A673 (cell line): ENCODE results near the gene REG4. TPM values are rescaled to one million over a fixed set of nuclear protein-coding genes. Genes with fewer than 3 reads are reported as not detected.

Source experiments
- BruUV-seq: library from RNA; stranded (reverse); fragments of 400-500 nt; replicated peaks from 2 replicates; lab custom pipeline; 2021; lab: Mats Ljungman, UMichigan
- CTCF ChIA-PET: fragments of 300-600 bp; sonication (Branson Sonifier 250); formaldehyde crosslinking; loops from one replicate; lab custom pipeline; 2022; ENCODE audit warnings: antibody characterized with exemption; lab: Charles Lee
- POLR2A ChIA-PET: fragments of 300-600 bp; sonication (Branson Sonifier 250); formaldehyde crosslinking; loops from one replicate; lab custom pipeline; 2022; ENCODE audit warnings: antibody characterized with exemption; ENCODE audit not compliant: low non-redundant PET; lab: Charles Lee
- DNase-seq: peaks from one replicate; pipeline ENCODE4 v3.0.0-alpha.2; 2015; ENCODE audit warnings: low spot score
- H3K27ac ChIP-seq: fragments of 200-600 bp; sonication (generic); 2 replicates; pipeline ENCODE4 v1.5.1; 2016; ENCODE audit warnings: mixed run types, low read depth, mild to moderate bottlenecking, mixed read lengths, antibody characterized with exemption, low read length; ENCODE audit not compliant: poor library complexity, severe bottlenecking
- H3K27me3 ChIP-seq: fragments of 200-600 bp; sonication (generic); replicated peaks from 2 replicates; pipeline ENCODE4 v1.6.1; 2017; ENCODE audit warnings: mixed run types, low read depth, mild to moderate bottlenecking, mixed read lengths, antibody characterized with exemption, low read length; ENCODE audit not compliant: insufficient read depth, poor library complexity
- H3K36me3 ChIP-seq: fragments of 200-600 bp; sonication (generic); 2 replicates; pipeline ENCODE4 v1.6.1; 2016; ENCODE audit warnings: mixed run types, mild to moderate bottlenecking, mixed read lengths, antibody characterized with exemption, low read length; ENCODE audit not compliant: insufficient read depth, poor library complexity, severe bottlenecking
- H3K4me1 ChIP-seq: fragments of 200-600 bp; sonication (generic); 2 replicates; pipeline ENCODE4 v1.6.1; 2017; ENCODE audit warnings: mixed run types, mild to moderate bottlenecking, mixed read lengths, antibody characterized with exemption, low read length; ENCODE audit not compliant: insufficient read depth, poor library complexity, severe bottlenecking
- H3K4me3 ChIP-seq: fragments of 200-600 bp; sonication (generic); 2 replicates; pipeline ENCODE4 v1.5.1; 2016; ENCODE audit warnings: low read depth, mixed run types, mild to moderate bottlenecking, mixed read lengths, low read length; ENCODE audit not compliant: poor library complexity, severe bottlenecking
- H3K9me3 ChIP-seq: fragments of 200-600 bp; sonication (generic); 2 replicates; pipeline ENCODE4 v1.6.1; 2016; ENCODE audit warnings: mixed run types, low read depth, mild to moderate bottlenecking, mixed read lengths, antibody characterized with exemption, low read length; ENCODE audit not compliant: poor library complexity, severe bottlenecking
- EZH2 ChIP-seq: fragments of 200-600 bp; sonication (generic); IDR thresholded peaks from 2 replicates; pipeline ENCODE4 v1.6.1; 2017; ENCODE audit warnings: borderline replicate concordance, low read depth, mild to moderate bottlenecking, mixed read lengths, antibody characterized with exemption, low read length; ENCODE audit not compliant: poor library complexity, severe bottlenecking
- intact Hi-C: fragments of 100-400 bp; cut with micrococcal nuclease; formaldehyde crosslinking; loops from one replicate; pipeline ENCODE4 v1.10.0; 2022; ENCODE audit not compliant: unreplicated experiment
- total RNA-seq: library from RNA; stranded (reverse); gene quantifications from 2 replicates; pipeline ENCODE4 v1.2.3, GENCODE V29; 2021
- TF ChIP-seq, protein P1 (sequence below): fragments of 300-800, 200-600 bp; sonication (generic); conservative IDR thresholded peaks from 2 replicates; pipeline ENCODE4 v1.5.1; 2017; ENCODE audit warnings: low read depth, mild to moderate bottlenecking, antibody characterized with exemption, low read length, moderate library complexity, mixed read lengths

REG4 gene
- total RNA-seq, 1 experiment from 2014 or later = not detected

DNA sequence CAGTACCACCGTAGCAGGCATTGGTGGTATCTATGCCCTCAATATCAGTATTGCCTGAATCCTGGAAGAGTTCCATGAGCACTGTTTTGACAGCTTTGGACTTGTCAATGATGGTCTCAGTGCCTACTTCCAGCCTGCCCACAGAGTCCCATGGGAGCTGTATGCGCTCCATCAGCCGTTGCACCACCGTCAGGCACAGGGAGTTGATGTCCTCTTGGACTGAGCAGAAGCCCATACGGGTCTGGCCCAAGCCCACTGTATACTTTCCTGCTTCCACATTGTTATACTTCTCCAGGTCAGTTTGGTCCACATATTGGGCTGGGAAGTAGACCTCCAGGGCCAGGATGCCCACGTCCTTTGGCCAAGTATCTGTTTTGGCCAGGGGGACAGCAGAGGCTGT is 47.0 kb downstream of the REG4 start:
- no TSS peak for BruUV-seq
- Histone ChIP-seq H3K4me3 (no peak overlapping the region), H3K9me3 (no peaks in the 10 kb centered on the region), H3K27ac (no peak overlapping the region), H3K4me1 (peaks cover 32% of the 10 kb centered on the region), H3K27me3 (no peaks in the 10 kb centered on the region), H3K36me3 (no peaks in the 10 kb centered on the region)
- no peak for DNase-seq
- intact Hi-C loops = no loop called here
- POLR2A ChIA-PET = no interaction called here
- TF ChIP-seq, protein P1, sequence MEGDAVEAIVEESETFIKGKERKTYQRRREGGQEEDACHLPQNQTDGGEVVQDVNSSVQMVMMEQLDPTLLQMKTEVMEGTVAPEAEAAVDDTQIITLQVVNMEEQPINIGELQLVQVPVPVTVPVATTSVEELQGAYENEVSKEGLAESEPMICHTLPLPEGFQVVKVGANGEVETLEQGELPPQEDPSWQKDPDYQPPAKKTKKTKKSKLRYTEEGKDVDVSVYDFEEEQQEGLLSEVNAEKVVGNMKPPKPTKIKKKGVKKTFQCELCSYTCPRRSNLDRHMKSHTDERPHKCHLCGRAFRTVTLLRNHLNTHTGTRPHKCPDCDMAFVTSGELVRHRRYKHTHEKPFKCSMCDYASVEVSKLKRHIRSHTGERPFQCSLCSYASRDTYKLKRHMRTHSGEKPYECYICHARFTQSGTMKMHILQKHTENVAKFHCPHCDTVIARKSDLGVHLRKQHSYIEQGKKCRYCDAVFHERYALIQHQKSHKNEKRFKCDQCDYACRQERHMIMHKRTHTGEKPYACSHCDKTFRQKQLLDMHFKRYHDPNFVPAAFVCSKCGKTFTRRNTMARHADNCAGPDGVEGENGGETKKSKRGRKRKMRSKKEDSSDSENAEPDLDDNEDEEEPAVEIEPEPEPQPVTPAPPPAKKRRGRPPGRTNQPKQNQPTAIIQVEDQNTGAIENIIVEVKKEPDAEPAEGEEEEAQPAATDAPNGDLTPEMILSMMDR = no peak
- no peak for TF ChIP-seq EZH2
- CTCF ChIA-PET = no interaction called here

DNA sequence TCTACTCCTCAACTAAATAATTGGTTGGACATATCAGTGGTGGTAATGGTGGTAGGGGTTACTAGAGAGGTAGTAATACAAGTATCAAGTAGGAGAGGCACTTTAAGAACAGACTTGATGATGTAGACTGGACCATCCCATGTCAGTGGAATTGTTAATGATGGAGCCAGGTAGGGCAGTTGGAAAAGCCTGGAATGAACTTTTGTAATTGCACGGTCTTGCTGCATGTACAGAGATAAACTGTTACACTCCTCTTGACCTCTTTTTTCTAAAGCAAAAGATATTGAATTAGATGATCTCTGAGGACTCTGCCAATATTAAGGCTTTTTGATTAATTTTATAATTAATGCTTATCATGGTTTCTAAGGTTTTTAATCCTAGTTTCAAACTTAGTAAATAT is 48.3 kb downstream of the REG4 start:
- intact Hi-C loops = no loop called here
- Histone ChIP-seq H3K4me1 (peaks cover 20% of the 10 kb centered on the region), H3K36me3 (no peaks in the 10 kb centered on the region), H3K27ac (no peak overlapping the region), H3K9me3 (no peaks in the 10 kb centered on the region), H3K4me3 (no peak overlapping the region), H3K27me3 (no peaks in the 10 kb centered on the region)
- ChIA-PET CTCF (no interaction called here), POLR2A (no interaction called here)
- no TSS peak for BruUV-seq
- TF ChIP-seq EZH2 = no peak
- TF ChIP-seq, protein P1 = no peak
- no peak for DNase-seq

DNA sequence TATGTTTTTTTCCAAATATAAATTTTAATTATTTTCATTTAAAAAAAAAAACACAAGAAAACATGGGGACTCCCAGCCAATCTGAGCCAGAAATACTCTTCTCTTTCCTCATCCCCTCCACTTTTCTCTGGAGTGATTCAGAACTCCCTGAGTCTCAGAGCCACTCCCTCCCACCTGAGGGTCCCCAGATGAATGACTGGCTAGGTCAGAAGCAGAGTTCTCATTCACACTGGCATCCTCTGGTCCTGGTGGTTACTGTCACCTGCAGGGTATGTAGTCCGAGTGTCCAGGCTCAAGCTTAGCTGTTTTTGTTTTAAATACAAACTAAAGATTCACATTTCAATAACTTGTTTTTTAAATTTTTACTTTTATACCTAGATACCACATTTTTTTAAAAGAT is 48.9 kb downstream of the REG4 start:
- no peak for DNase-seq
- CTCF ChIA-PET = no interaction called here
- Histone ChIP-seq H3K4me1 (peaks cover 15% of the 10 kb centered on the region), H3K27me3 (no peaks in the 10 kb centered on the region), H3K36me3 (no peaks in the 10 kb centered on the region), H3K9me3 (no peaks in the 10 kb centered on the region), H3K4me3 (no peak overlapping the region), H3K27ac (no peak overlapping the region)
- intact Hi-C loops = no loop called here
- POLR2A ChIA-PET = no interaction called here
- no TSS peak for BruUV-seq
- TF ChIP-seq, protein P1 = no peak
- TF ChIP-seq EZH2 = no peak
